Choroid plexus epithelial cell (primary cell): ENCODE results near the gene FBXW7.

Experiments
- DNase-seq: peaks from one replicate; pipeline ENCODE4 v3.0.0-alpha.2; 2010; ENCODE audit warnings: low read depth
- H3K4me3 ChIP-seq: 2 replicates; pipeline ENCODE4 v1.5.1; 2011; ENCODE audit warnings: low read depth, mild to moderate bottlenecking, control low read depth, low read length, moderate library complexity
- CTCF ChIP-seq: conservative IDR thresholded peaks from 2 replicates; pipeline ENCODE4 v1.5.1; 2011; ENCODE audit warnings: low read depth, mild to moderate bottlenecking, control low read depth, inconsistent platforms, low read length, moderate library complexity

Gene FBXW7

GRCh38 chr4:152299553-152299952 lies 236.3 kb downstream of the FBXW7 start:
- TF ChIP-seq CTCF: no peak
- no peak overlapping the region for H3K4me3 ChIP-seq
- no peak for DNase-seq

GRCh38 chr4:152296386-152296785 lies 239.5 kb downstream of the FBXW7 start:
- no peak for DNase-seq
- TF ChIP-seq CTCF: no peak
- H3K4me3 ChIP-seq: no peak overlapping the region

- no peak for DNase-seq
- H3K4me3 ChIP-seq: no peak overlapping the region
- TF ChIP-seq CTCF: no peak
These were observed 241.1 kb downstream of the FBXW7 start for GRCh38 chr4:152294765-152295164.

- no peak for DNase-seq
- H3K4me3 ChIP-seq: no peak overlapping the region
- TF ChIP-seq CTCF: no peak
These were observed 241.6 kb downstream of the FBXW7 start for GRCh38 chr4:152294331-152294730.

- no peak overlapping the region for H3K4me3 ChIP-seq
- no peak for TF ChIP-seq CTCF
- no peak for DNase-seq
These were observed 242.4 kb downstream of the FBXW7 start for GRCh38 chr4:152293527-152293926.

- no peak overlapping the region for H3K4me3 ChIP-seq
- DNase-seq: no peak
- no peak for TF ChIP-seq CTCF
These were observed 245.4 kb downstream of the FBXW7 start for GRCh38 chr4:152290366-152290921.

GRCh38 chr4:152289941-152290340 lies 246.0 kb downstream of the FBXW7 start:
- no peak for DNase-seq
- no peak for TF ChIP-seq CTCF
- H3K4me3 ChIP-seq: no peak overlapping the region
